Measurements from ENCODE around the gene HAUS5.

DNA sequence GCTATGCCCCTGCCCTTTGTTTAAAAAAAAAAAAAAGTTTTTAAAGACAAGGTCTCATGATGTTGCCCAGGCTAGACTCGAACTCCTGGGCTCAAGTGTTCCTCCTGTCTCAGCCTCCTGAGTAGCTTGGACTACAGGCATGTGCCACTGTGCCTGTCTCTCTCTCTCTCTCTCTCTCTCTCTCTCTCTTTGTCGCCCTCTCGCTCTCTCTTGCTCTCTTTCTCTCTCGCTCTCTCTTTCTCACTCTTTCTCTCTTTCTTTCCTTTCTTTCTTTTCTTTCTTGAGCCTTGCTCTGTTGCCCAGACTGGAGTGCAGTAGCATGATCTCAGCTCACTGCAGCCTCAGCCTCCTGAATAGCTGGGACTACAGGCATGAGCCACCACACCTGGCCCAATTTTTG lies 43.1 kb downstream of the HAUS5 start:
- TF ChIP-seq, protein P1, sequence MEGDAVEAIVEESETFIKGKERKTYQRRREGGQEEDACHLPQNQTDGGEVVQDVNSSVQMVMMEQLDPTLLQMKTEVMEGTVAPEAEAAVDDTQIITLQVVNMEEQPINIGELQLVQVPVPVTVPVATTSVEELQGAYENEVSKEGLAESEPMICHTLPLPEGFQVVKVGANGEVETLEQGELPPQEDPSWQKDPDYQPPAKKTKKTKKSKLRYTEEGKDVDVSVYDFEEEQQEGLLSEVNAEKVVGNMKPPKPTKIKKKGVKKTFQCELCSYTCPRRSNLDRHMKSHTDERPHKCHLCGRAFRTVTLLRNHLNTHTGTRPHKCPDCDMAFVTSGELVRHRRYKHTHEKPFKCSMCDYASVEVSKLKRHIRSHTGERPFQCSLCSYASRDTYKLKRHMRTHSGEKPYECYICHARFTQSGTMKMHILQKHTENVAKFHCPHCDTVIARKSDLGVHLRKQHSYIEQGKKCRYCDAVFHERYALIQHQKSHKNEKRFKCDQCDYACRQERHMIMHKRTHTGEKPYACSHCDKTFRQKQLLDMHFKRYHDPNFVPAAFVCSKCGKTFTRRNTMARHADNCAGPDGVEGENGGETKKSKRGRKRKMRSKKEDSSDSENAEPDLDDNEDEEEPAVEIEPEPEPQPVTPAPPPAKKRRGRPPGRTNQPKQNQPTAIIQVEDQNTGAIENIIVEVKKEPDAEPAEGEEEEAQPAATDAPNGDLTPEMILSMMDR (IDR thresholded peaks at IDR 0.05), result no peak
- no peak for TF ChIP-seq POLR2A (IDR thresholded peaks at IDR 0.05)

All from testis (tissue), 2 donors.